HepG2 (cell line): ENCODE data around the gene NKAIN2. TPM values are rescaled to one million over a fixed set of nuclear protein-coding genes. Genes with fewer than 3 reads are reported as not detected.

Experiments used
- ATAC-seq: fragments of 200-7000 bp; cut with Tn5 transposase; 3 replicates; pipeline ENCODE4 v1.9.1; 2020; ENCODE audit warnings: mild to moderate bottlenecking, moderate library complexity
- BruUV-seq: library from RNA; stranded (reverse); fragments of 400-500 nt; replicated peaks from 2 replicates; lab custom pipeline; 2021; lab: Mats Ljungman, UMichigan
- CTCF ChIA-PET: fragments of 300-600 bp; formaldehyde crosslinking; extraction: SDS; loops from one replicate; lab custom pipeline; 2021; ENCODE audit warnings: low total read pairs, inconsistent platforms, low intra/inter-chr PET ratio; lab: Yijun Ruan, JAX
- POLR2A ChIA-PET: fragments of 350-600 bp; sonication (Branson Sonifier 250); formaldehyde crosslinking; loops from one replicate; lab custom pipeline; 2020; ENCODE audit warnings: antibody characterized with exemption, inconsistent platforms; lab: Yijun Ruan, JAX
- DNase-seq: peaks from one replicate; pipeline ENCODE4 v3.0.0-alpha.2; 2015; ENCODE audit warnings: low spot score
- FAIRE-seq: peaks from 3 replicates; lab custom pipeline; 2011; peaks lifted over from hg19 to GRCh38; lab: Jason Lieb, UNC
- H2AFZ ChIP-seq: one replicate; pipeline ENCODE4 v1.6.1; 2011; ENCODE audit warnings: low read length, inconsistent platforms
- H3K27ac ChIP-seq: fragments of 300-600 bp; 3 replicates; pipeline ENCODE4 v1.8.0; 2011; ENCODE audit warnings: mixed run types, mild to moderate bottlenecking, mixed read lengths, low read length, inconsistent platforms; ENCODE audit not compliant: insufficient read depth; ENCODE audit errors: extremely low read length
- H3K27me3 ChIP-seq, 2 experiments: fragments of 200-600 bp in 1 of 2; 2 replicates in 1 of 2; 3 replicates in 1 of 2; pipeline versions ENCODE4 v1.6.0 to v1.8.0; 2011; ENCODE audit warnings: low read length in 2 of 2, mild to moderate bottlenecking in 2 of 2, moderate library complexity in 2 of 2, inconsistent platforms in 1 of 2; ENCODE audit not compliant: insufficient read depth in 2 of 2, control insufficient read depth in 1 of 2
- H3K36me3 ChIP-seq, 2 experiments: fragments of 200-600 bp in 1 of 2; replicated peaks in 1 of 2; 2 replicates in 1 of 2; 3 replicates in 1 of 2; pipeline versions ENCODE4 v1.5.1 to v1.8.0; 2011; ENCODE audit warnings: low read length in 2 of 2, inconsistent platforms in 1 of 2; ENCODE audit not compliant: insufficient read depth in 2 of 2, control insufficient read depth in 1 of 2
- H3K4me1 ChIP-seq: 2 replicates; pipeline ENCODE4 v1.5.1; 2012; ENCODE audit warnings: low read length, inconsistent platforms; ENCODE audit not compliant: insufficient read depth
- H3K4me2 ChIP-seq: 2 replicates; pipeline ENCODE4 v1.6.0; 2011; ENCODE audit warnings: low read depth, low read length, inconsistent platforms
- H3K4me3 ChIP-seq, 3 experiments: fragments of 200-600 bp in 1 of 3; sonication (generic), shearing (Covaris generic) in 1 of 3; replicated peaks in 1 of 3; 2 replicates each; pipeline ENCODE4 v1.5.1; 2011 to 2016; ENCODE audit warnings: low read length in 3 of 3, inconsistent platforms in 2 of 3, low read depth in 2 of 3, mild to moderate bottlenecking in 2 of 3, control low read depth in 1 of 3, mixed read lengths in 1 of 3; ENCODE audit not compliant: insufficient read depth in 1 of 3
- H3K79me2 ChIP-seq: one replicate; pipeline ENCODE4 v1.6.1; 2011; ENCODE audit warnings: low read length, inconsistent platforms; ENCODE audit not compliant: insufficient read depth
- H3K9ac ChIP-seq: 2 replicates; pipeline ENCODE4 v1.6.0; 2011; ENCODE audit warnings: mild to moderate bottlenecking, low read depth, low read length, inconsistent platforms; ENCODE audit not compliant: insufficient read depth
- H3K9me3 ChIP-seq: 2 replicates; pipeline ENCODE4 v1.5.1; 2012; ENCODE audit warnings: mild to moderate bottlenecking, low read length
- H4K20me1 ChIP-seq: 2 replicates; pipeline ENCODE4 v1.6.0; 2011; ENCODE audit warnings: inconsistent platforms, mild to moderate bottlenecking, low read length, moderate library complexity; ENCODE audit not compliant: insufficient read depth
- ESRRA ChIP-seq: sonication (generic); formaldehyde crosslinking; IDR thresholded peaks from 2 replicates; pipeline ENCODE4 v1.5.1; 2020; ENCODE audit warnings: mild to moderate bottlenecking, low read depth, missing genetic modification reagents
- GLI4 ChIP-seq: sonication (generic); formaldehyde crosslinking; IDR thresholded peaks from 2 replicates; pipeline ENCODE4 v1.5.1; 2020; ENCODE audit warnings: missing genetic modification reagents, mild to moderate bottlenecking, moderate library complexity, borderline replicate concordance
- PHF20 ChIP-seq: sonication (generic); formaldehyde crosslinking; IDR thresholded peaks from 2 replicates; pipeline ENCODE4 v1.5.0; 2020; ENCODE audit warnings: mild to moderate bottlenecking, missing genetic modification reagents
- SIN3A ChIP-seq: IDR thresholded peaks from 2 replicates; pipeline ENCODE4 v1.6.1; 2011; ENCODE audit warnings: low read depth, mild to moderate bottlenecking, control low read depth, low read length, borderline replicate concordance
- TCF7L2 ChIP-seq: IDR thresholded peaks from 2 replicates; pipeline ENCODE4 v1.6.1; 2011; ENCODE audit warnings: mild to moderate bottlenecking, low read depth, low read length, moderate library complexity
- TOE1 ChIP-seq: sonication (generic); formaldehyde crosslinking; IDR thresholded peaks from 2 replicates; pipeline ENCODE4 v1.4.0; 2020; ENCODE audit warnings: mild to moderate bottlenecking, missing genetic modification reagents
- U2AF1 ChIP-seq: fragments of 200-400 bp; formaldehyde crosslinking; optimal IDR thresholded peaks from 2 replicates; pipeline ENCODE3; 2017; ENCODE audit warnings: mild to moderate bottlenecking, low read depth, low read length
- ZNF17 ChIP-seq: sonication (generic); formaldehyde crosslinking; IDR thresholded peaks from 2 replicates; pipeline ENCODE4 v1.5.0; 2020; ENCODE audit warnings: mild to moderate bottlenecking, missing genetic modification reagents
- ZNF205 ChIP-seq: IDR thresholded peaks from 2 replicates; pipeline ENCODE4 v1.6.1; 2018; ENCODE audit warnings: missing biosample characterization, missing genetic modification reagents
- ZNF737 ChIP-seq: sonication (generic); formaldehyde crosslinking; IDR thresholded peaks from 2 replicates; pipeline ENCODE4 v1.5.0; 2020; ENCODE audit warnings: missing genetic modification reagents, mild to moderate bottlenecking, borderline replicate concordance
- WGBS: methylation state at CpG from one replicate; pipeline ENCODE4 v1.1.6; 2017; ENCODE audit warnings: low lambda C conversion rate; 5-methylcytosine and 5-hydroxymethylcytosine counted together
- in situ Hi-C: cut with HindIII; loops from 2 replicates; pipeline ENCODE4 v1.10.0; 2017; ENCODE audit warnings: low pct_unique_long_range_greater_than_20kb; ENCODE audit not compliant: extremely low pct_ligation_motif_present
- intact Hi-C: fragments of 100-400 bp; cut with micrococcal nuclease; formaldehyde crosslinking; loops from one replicate; pipeline ENCODE4 v1.10.0; 2022; ENCODE audit not compliant: unreplicated experiment
- polyA plus RNA-seq, 8 experiments: library from polyadenylated mRNA; depleted of rRNA in 3 of 8; stranded (reverse) in 7 of 8; unstranded in 1 of 8; fragments of >200 nt; fragmentation: Illumina TruSeq in 4 of 8; extraction: Trizol in 4 of 8; gene quantifications; 2 replicates each; pipeline versions ENCODE4 v1.2.1 to v1.2.3, GENCODE V29; 2011 to 2016; ENCODE audit warnings: low read depth in 4 of 8, missing spikeins in 1 of 8, mixed read lengths in 1 of 8; ENCODE audit not compliant: insufficient read depth in 1 of 8
- total RNA-seq, 5 experiments: library from RNA; depleted of rRNA; stranded (reverse); fragments of >200 nt; fragmentation: Illumina TruSeq; extraction: Trizol; gene quantifications; 2 replicates each; pipeline ENCODE4 v1.2.3, GENCODE V29; 2016; ENCODE audit warnings: low read depth in 1 of 5
- TF ChIP-seq, protein P1 (sequence below): sonication (generic); formaldehyde crosslinking; IDR thresholded peaks from 2 replicates; pipeline ENCODE4 v1.4.0; 2020; ENCODE audit warnings: missing genetic modification reagents
- TF ChIP-seq, protein P2 (sequence below): sonication (generic); formaldehyde crosslinking; IDR thresholded peaks from 2 replicates; pipeline ENCODE4 v1.5.1; 2020; ENCODE audit warnings: mild to moderate bottlenecking, moderate library complexity, missing genetic modification reagents

The NKAIN2 gene
- total and polyA plus RNA-seq, 2 of the 13 experiments (the other 11 are each of a cell fraction or from before 2014, with no cell fraction given) = not detected

DNA sequence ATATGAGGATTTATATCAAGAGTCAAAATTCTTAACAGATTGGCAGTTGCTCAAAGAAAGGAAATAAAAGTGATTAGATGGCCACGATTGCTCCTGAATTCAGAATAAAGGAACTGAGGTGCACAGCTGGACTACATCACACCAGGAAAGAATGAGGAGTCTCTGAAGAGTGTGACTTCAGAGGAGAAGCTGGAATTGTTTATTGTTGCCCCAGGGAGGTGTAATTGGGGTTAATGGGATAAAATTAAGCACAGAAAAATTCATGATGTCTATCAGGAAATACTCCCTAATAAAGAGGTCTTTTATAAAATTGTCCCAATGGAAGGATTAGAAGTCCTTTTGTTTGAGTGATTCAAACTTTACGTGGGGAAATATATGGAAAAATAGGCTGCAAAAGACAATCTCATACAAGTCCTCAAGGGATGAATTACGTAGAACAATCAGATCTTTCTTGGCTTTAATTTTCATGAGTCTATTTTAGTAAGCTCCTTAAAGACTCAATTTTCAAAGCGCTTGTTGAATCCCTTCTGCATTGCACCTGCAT is 950.0 kb downstream of the NKAIN2 start:
- no TSS peak for BruUV-seq
- POLR2A ChIA-PET = no interaction called here

More for the DNA sequence above, 950.0 kb downstream of the NKAIN2 start:
- Histone ChIP-seq H3K36me3 (no peaks in the 10 kb centered on the region), H3K4me2 (no peak overlapping the region), H3K9me3 (no peaks in the 10 kb centered on the region), H2AFZ (no peak overlapping the region), H4K20me1 (no peaks in the 10 kb centered on the region), H3K27me3 (no peaks in the 10 kb centered on the region), H3K9ac (no peak overlapping the region), H3K27ac (no peak overlapping the region), H3K4me1 (no peaks in the 10 kb centered on the region), H3K79me2 (no peaks in the 10 kb centered on the region), H3K4me3 (no peak overlapping the region)
- in situ Hi-C loops (no loop called here), intact Hi-C loops (no loop called here)
- no peak for FAIRE-seq
- no peak for DNase-seq
- no peak for TF ChIP-seq ZNF205 (CRISPR knock-in tag)
- no peak for TF ChIP-seq GLI4 (CRISPR knock-in tag)
- no peak for TF ChIP-seq ZNF737
- no peak for TF ChIP-seq ZNF17 (CRISPR knock-in tag)
- TF ChIP-seq U2AF1 = no peak
- TF ChIP-seq, protein P1, sequence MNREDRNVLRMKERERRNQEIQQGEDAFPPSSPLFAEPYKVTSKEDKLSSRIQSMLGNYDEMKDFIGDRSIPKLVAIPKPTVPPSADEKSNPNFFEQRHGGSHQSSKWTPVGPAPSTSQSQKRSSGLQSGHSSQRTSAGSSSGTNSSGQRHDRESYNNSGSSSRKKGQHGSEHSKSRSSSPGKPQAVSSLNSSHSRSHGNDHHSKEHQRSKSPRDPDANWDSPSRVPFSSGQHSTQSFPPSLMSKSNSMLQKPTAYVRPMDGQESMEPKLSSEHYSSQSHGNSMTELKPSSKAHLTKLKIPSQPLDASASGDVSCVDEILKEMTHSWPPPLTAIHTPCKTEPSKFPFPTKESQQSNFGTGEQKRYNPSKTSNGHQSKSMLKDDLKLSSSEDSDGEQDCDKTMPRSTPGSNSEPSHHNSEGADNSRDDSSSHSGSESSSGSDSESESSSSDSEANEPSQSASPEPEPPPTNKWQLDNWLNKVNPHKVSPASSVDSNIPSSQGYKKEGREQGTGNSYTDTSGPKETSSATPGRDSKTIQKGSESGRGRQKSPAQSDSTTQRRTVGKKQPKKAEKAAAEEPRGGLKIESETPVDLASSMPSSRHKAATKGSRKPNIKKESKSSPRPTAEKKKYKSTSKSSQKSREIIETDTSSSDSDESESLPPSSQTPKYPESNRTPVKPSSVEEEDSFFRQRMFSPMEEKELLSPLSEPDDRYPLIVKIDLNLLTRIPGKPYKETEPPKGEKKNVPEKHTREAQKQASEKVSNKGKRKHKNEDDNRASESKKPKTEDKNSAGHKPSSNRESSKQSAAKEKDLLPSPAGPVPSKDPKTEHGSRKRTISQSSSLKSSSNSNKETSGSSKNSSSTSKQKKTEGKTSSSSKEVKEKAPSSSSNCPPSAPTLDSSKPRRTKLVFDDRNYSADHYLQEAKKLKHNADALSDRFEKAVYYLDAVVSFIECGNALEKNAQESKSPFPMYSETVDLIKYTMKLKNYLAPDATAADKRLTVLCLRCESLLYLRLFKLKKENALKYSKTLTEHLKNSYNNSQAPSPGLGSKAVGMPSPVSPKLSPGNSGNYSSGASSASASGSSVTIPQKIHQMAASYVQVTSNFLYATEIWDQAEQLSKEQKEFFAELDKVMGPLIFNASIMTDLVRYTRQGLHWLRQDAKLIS (CRISPR knock-in tag) = no peak
- TF ChIP-seq SIN3A = no peak
- TF ChIP-seq TCF7L2 = no peak
- TF ChIP-seq PHF20 (CRISPR knock-in tag) = no peak
- TF ChIP-seq ESRRA (CRISPR knock-in tag) = no peak
- no peak for TF ChIP-seq TOE1 (CRISPR knock-in tag)
- TF ChIP-seq, protein P2, sequence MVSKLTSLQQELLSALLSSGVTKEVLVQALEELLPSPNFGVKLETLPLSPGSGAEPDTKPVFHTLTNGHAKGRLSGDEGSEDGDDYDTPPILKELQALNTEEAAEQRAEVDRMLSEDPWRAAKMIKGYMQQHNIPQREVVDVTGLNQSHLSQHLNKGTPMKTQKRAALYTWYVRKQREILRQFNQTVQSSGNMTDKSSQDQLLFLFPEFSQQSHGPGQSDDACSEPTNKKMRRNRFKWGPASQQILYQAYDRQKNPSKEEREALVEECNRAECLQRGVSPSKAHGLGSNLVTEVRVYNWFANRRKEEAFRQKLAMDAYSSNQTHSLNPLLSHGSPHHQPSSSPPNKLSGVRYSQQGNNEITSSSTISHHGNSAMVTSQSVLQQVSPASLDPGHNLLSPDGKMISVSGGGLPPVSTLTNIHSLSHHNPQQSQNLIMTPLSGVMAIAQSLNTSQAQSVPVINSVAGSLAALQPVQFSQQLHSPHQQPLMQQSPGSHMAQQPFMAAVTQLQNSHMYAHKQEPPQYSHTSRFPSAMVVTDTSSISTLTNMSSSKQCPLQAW (CRISPR knock-in tag) = no peak
- WGBS = 10% methylated on average over 4 of the region's 4 CpGs
- ATAC-seq = no peak
- CTCF ChIA-PET = no interaction called here
